ENCODE data around the gene FAM131B.

FAM131B gene

DNA sequence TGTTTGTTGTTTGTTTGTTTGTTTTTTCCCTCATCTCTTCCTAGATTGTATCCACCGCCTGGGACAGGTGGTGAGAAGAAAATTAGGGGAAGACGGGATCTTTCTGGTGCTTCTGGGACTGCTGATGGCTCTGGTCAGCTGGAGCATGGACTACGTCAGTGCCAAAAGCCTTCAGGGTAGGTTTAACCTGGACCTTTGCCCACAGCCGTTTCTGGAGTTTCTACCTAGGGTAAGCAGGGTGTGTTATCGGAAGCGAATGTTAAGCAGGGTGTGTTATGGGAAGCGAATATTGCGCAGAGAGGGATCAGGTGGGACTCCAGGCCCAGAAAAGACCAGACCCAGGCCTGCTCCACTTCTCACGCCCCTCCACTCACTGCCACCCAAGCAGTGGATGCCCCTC lies 41.9 kb downstream of the FAM131B start:
- no peak for DNase-seq

DNA sequence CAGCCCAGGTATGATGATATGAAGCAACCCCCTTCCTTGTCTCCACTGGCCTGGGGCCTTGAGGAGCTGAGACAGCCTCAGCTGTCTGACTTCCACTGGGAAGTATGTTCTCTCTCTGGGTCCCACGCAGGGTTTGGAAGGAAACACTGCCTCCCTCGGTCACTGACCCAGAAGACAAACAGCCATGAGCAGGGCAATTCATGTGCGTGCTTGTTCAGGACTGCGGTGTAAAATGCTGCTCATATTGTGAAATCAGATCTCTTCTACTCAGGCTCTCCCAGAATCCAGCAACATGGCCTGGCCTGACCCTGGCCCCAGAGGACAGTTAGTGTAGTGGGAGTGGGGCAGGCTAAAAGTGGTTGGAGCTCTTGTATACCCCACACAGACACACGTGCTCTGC lies 43.9 kb downstream of the FAM131B start:
- DNase-seq = no peak

GRCh38 chr7:143316492-143316891 lies 46.0 kb downstream of the FAM131B start:
- no peak for DNase-seq

GRCh38 chr7:143315776-143316175 lies 46.7 kb downstream of the FAM131B start, which contains the start of gene CLCN1:
CLCN1 (plus strand) TSS chr7:143316111; CDS start chr7:143316213, 102 bp downstream.
- DNase-seq = no peak

GRCh38 chr7:143314127-143314526 lies 48.4 kb downstream of the FAM131B start:
- DNase-seq = no peak

DNA sequence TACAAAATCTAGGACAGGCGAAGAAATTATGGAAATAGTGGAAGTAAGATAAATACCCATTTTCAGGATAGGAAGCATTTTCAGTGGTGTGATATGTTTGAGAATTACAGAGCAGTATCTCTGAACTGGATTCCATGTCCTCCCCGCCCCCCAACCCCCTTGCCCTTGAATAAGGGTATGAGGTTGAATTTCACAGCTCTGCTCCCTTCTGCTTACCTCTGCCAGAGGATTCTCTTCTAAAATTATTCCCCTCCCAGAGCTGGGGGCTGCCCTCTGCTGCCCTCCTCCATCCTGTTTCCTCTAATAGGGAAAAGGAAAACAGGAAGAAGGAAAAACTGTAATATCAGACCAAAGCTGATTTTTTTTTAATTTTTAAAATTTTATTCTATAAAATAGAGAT lies 53.9 kb downstream of the FAM131B start:
- no peak for DNase-seq

GRCh38 chr7:143305423-143306070 lies 57.0 kb downstream of the FAM131B start:
- peak; percentile 50 for DNase-seq

DNA sequence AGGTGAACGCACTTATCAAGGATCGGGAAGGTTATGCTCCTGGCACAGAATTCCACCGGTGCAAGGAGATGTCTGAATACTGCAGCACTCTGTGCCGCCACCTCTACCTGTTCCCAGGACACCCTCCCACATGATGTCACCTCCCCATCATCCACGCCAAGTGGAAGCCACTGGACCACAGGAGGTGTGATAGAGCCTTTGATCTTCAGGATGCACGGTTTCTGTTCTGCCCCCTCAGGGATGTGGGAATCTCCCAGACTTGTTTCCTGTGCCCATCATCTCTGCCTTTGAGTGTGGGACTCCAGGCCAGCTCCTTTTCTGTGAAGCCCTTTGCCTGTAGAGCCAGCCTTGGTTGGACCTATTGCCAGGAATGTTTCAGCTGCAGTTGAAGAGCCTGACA lies 57.6 kb downstream of the FAM131B start:
- DNase-seq = no peak

DNA sequence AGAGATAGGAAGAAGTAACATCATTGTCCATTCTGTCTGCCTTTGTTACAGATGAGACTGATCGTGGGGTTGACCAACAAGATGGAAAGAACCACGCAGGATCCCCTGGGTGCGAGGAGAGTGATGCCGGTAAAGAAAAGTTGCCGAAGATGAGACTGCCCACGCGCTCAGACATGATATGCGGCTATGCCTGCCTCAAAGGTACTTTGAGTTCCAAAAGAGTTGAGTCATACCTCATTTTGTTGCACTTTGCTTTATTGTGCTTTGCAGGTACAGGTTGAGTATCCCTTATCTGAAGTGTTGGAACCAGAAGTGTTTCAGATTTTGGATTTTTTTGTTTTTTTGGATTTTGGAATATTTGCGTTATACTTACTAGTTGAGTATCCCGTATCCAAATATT lies 58.8 kb downstream of the FAM131B start:
- DNase-seq = no peak

Data from activated CD4-positive, alpha-beta T cell treated with anti-CD3 and anti-CD28 coated beads for 1 hour (primary cell).